ENCODE data around the gene DOCK7. TPM values are rescaled to one million over a fixed set of nuclear protein-coding genes. Genes with fewer than 3 reads are reported as not detected.

DOCK7 gene
- total RNA-seq (ENCODE audit: unreplicated experiment) = 28.0 TPM
- long read RNA-seq, partial matches to known transcripts = 0 of 1 reads
- long read RNA-seq, other reads (novel, unspliced or antisense) = 0 of 1 reads

GRCh38 chr1:62687903-62688686, at the start of gene DOCK7:
TSS of gene DOCK7 (minus strand) at chr1:62688386. CDS start at chr1:62688264, 122 bp downstream.
- DNase-seq (ENCODE audit: low spot score) = peak; percentile 86
- peak within 1 kb of the TSS; percentile 85 for H3K27ac Mint-ChIP-seq (ENCODE audit: unreplicated experiment)
- H3K27me3 Mint-ChIP-seq (ENCODE audit: unreplicated experiment) = peaks cover 7% of the 10 kb centered on the region
- no peaks in the 10 kb centered on the region for H3K36me3 Mint-ChIP-seq (ENCODE audit: low read depth, unreplicated experiment)
- no peaks in the 10 kb centered on the region for H3K9me3 Mint-ChIP-seq (ENCODE audit: unreplicated experiment)
- peaks cover 18% of the 10 kb centered on the region for H3K4me1 Mint-ChIP-seq (ENCODE audit: unreplicated experiment)
- H3K4me3 Mint-ChIP-seq (ENCODE audit: unreplicated experiment) = peak within 1 kb of the TSS; percentile 94
- TF ChIP-seq CTCF (IDR thresholded peaks at IDR 0.05; ENCODE audit: unreplicated experiment) = no peak

- TF ChIP-seq CTCF (IDR thresholded peaks at IDR 0.05; ENCODE audit: unreplicated experiment) = no peak
- no peak overlapping the region for H3K27ac Mint-ChIP-seq (ENCODE audit: unreplicated experiment)
- H3K4me3 Mint-ChIP-seq (ENCODE audit: unreplicated experiment) = no peak overlapping the region
- no peak for DNase-seq (ENCODE audit: low spot score)
- no peaks in the 10 kb centered on the region for H3K9me3 Mint-ChIP-seq (ENCODE audit: unreplicated experiment)
- no peaks in the 10 kb centered on the region for H3K4me1 Mint-ChIP-seq (ENCODE audit: unreplicated experiment)
- H3K36me3 Mint-ChIP-seq (ENCODE audit: low read depth, unreplicated experiment) = no peaks in the 10 kb centered on the region
- peaks cover 1% of the 10 kb centered on the region for H3K27me3 Mint-ChIP-seq (ENCODE audit: unreplicated experiment)
These were observed 47.4 kb upstream of the DOCK7 start for GRCh38 chr1:62735491-62736171.

- H3K27ac Mint-ChIP-seq (ENCODE audit: unreplicated experiment) = no peak overlapping the region
- DNase-seq (ENCODE audit: low spot score) = no peak
- H3K27me3 Mint-ChIP-seq (ENCODE audit: unreplicated experiment) = peaks cover 3% of the 10 kb centered on the region
- no peak overlapping the region for H3K4me3 Mint-ChIP-seq (ENCODE audit: unreplicated experiment)
- no peaks in the 10 kb centered on the region for H3K36me3 Mint-ChIP-seq (ENCODE audit: low read depth, unreplicated experiment)
- H3K4me1 Mint-ChIP-seq (ENCODE audit: unreplicated experiment) = no peaks in the 10 kb centered on the region
- no peak for TF ChIP-seq CTCF (IDR thresholded peaks at IDR 0.05; ENCODE audit: unreplicated experiment)
- no peaks in the 10 kb centered on the region for H3K9me3 Mint-ChIP-seq (ENCODE audit: unreplicated experiment)
These were observed 44.1 kb upstream of the DOCK7 start for GRCh38 chr1:62732331-62732730.

- no peak for TF ChIP-seq CTCF (IDR thresholded peaks at IDR 0.05; ENCODE audit: unreplicated experiment)
- Mint-ChIP-seq H3K36me3 (ENCODE audit: low read depth, unreplicated experiment) (no peaks in the 10 kb centered on the region), H3K4me3 (ENCODE audit: unreplicated experiment) (no peak overlapping the region), H3K27me3 (ENCODE audit: unreplicated experiment) (peaks cover 10% of the 10 kb centered on the region), H3K27ac (ENCODE audit: unreplicated experiment) (no peak overlapping the region), H3K4me1 (ENCODE audit: unreplicated experiment) (peaks cover 15% of the 10 kb centered on the region), H3K9me3 (ENCODE audit: unreplicated experiment) (no peaks in the 10 kb centered on the region)
- no peak for DNase-seq (ENCODE audit: low spot score)
These were observed 40.8 kb upstream of the DOCK7 start for GRCh38 chr1:62728963-62729362.

Data from endothelial cell (in vitro differentiated cells).